GM12878 (cell line): ENCODE measurements around the gene RALGPS1.

Source experiments
- BCLAF1 ChIP-seq: fragments of 450-650 bp; IDR thresholded peaks from 2 replicates; pipeline ENCODE4 v1.6.1; 2017; ENCODE audit warnings: antibody characterized with exemption, mild to moderate bottlenecking, moderate library complexity
- CBFB ChIP-seq: IDR thresholded peaks from 2 replicates; pipeline ENCODE4 v1.6.1; 2016; ENCODE audit warnings: antibody characterized with exemption, low read depth
- CTCF ChIP-seq, 3 experiments: IDR thresholded peaks in 2 of 3; conservative IDR thresholded peaks in 1 of 3; 2 replicates each; pipeline ENCODE4 v1.5.1; 2011; ENCODE audit warnings: low read depth in 3 of 3, low read length in 3 of 3, mild to moderate bottlenecking in 3 of 3, control low read depth in 2 of 3, moderate library complexity in 2 of 3, inconsistent platforms in 1 of 3, mixed read lengths in 1 of 3; ENCODE audit not compliant: control insufficient read depth in 2 of 3, insufficient read depth in 1 of 3; ENCODE audit errors: extremely low read depth in 1 of 3
- CUX1 ChIP-seq: IDR thresholded peaks from 2 replicates; pipeline ENCODE4 v1.6.1; 2012; ENCODE audit warnings: improper control_type of control experiment, low read depth, low read length; ENCODE audit not compliant: insufficient replicate concordance
- EZH2 ChIP-seq: IDR thresholded peaks from 2 replicates; pipeline ENCODE4 v1.6.1; 2012; ENCODE audit warnings: low read depth, mild to moderate bottlenecking, control low read depth, inconsistent platforms, low read length, borderline replicate concordance; ENCODE audit not compliant: control insufficient read depth
- LARP7 ChIP-seq: fragments of 450-650 bp; IDR thresholded peaks from 2 replicates; pipeline ENCODE4 v1.6.1; 2017; ENCODE audit warnings: mild to moderate bottlenecking
- MYC ChIP-seq: IDR thresholded peaks from 2 replicates; pipeline ENCODE4 v1.6.1; 2011; ENCODE audit warnings: mild to moderate bottlenecking, low read length, moderate library complexity, inconsistent platforms; ENCODE audit not compliant: insufficient read depth, insufficient replicate concordance, insufficient read length, severe bottlenecking
- NFXL1 ChIP-seq: fragments of 450-650 bp; IDR thresholded peaks from 2 replicates; pipeline ENCODE4 v1.6.1; 2017; ENCODE audit warnings: antibody characterized with exemption, mild to moderate bottlenecking, borderline replicate concordance
- POLR2AphosphoS5 ChIP-seq: IDR thresholded peaks from 2 replicates; pipeline ENCODE4 v1.6.1; 2011; ENCODE audit warnings: mild to moderate bottlenecking, low read length, inconsistent platforms
- SMAD1 ChIP-seq: fragments of 450-650 bp; IDR thresholded peaks from 2 replicates; pipeline ENCODE4 v1.6.1; 2018; ENCODE audit warnings: mild to moderate bottlenecking, low read depth; ENCODE audit not compliant: partially characterized antibody
- TCF12 ChIP-seq: IDR thresholded peaks from 2 replicates; pipeline ENCODE4 v1.6.1; 2011; ENCODE audit warnings: low read depth, mild to moderate bottlenecking, low read length

GRCh38 chr9:126937444-126937843 is 22.9 kb downstream of the RALGPS1 start:
- no peak for TF ChIP-seq CTCF (IDR thresholded peaks at IDR 0.05 in 2 of 3, conservative IDR thresholded peaks at IDR 0.05 in 1 of 3; ENCODE audit: control insufficient read depth in 2 of 3, extremely low read depth in 1 of 3, insufficient read depth in 1 of 3, low read depth in 3 of 3, low read length in 3 of 3)
- no peak for TF ChIP-seq CBFB
- no peak for TF ChIP-seq LARP7
- no peak for TF ChIP-seq MYC
- no peak for TF ChIP-seq SMAD1
- TF ChIP-seq TCF12 = no peak
- no peak for TF ChIP-seq CUX1
- TF ChIP-seq POLR2AphosphoS5 = no peak
- TF ChIP-seq BCLAF1 = no peak
- no peak for TF ChIP-seq EZH2
- no peak for TF ChIP-seq NFXL1
